H1 (cell line): ENCODE measurements around the gene DYNC1I1. TPM values are rescaled to one million over a fixed set of nuclear protein-coding genes. Genes with fewer than 3 reads are reported as not detected.

Experiments used
- BACH1 ChIP-seq: IDR thresholded peaks from 2 replicates; pipeline ENCODE4 v1.6.1; 2012; ENCODE audit warnings: low read length, improper control_type of control experiment
- CEBPB ChIP-seq: IDR thresholded peaks from 2 replicates; pipeline ENCODE4 v1.6.1; 2012; ENCODE audit warnings: low read depth, low read length
- HDAC6 ChIP-seq: IDR thresholded peaks from one replicate; pipeline ENCODE4 v1.7.1; 2012; ENCODE audit warnings: low read depth, mild to moderate bottlenecking, inconsistent platforms, low read length, moderate library complexity
- RNF2 ChIP-seq: fragments of 200-900, 300-1000 bp; sonication (generic); IDR thresholded peaks from 2 replicates; pipeline ENCODE4 v1.7.1; 2016; ENCODE audit warnings: borderline replicate concordance, low read depth, mild to moderate bottlenecking, antibody characterized with exemption, low read length; ENCODE audit not compliant: poor library complexity, severe bottlenecking; ENCODE audit errors: missing control alignments
- polyA plus RNA-seq, 7 experiments: library from polyadenylated mRNA; depleted of rRNA in 3 of 7; stranded (reverse) in 5 of 7; unstranded in 2 of 7; fragments of >200 nt in 5 of 7; fragments of 200-250 nt in 2 of 7; gene quantifications; 1 replicate in 5 of 7; 2 replicates in 1 of 7; 4 replicates in 1 of 7; pipeline versions ENCODE4 v1.2.1 to v1.2.3, GENCODE V29; 2011 to 2013; ENCODE audit warnings: missing spikeins in 2 of 7, mixed read lengths in 2 of 7
- total RNA-seq: library from RNA; stranded (reverse); fragmentation: NEBNext Ultra II Directional; extraction: Animal tissue kit (Norgen Biotek cat#: 25700); gene quantifications from 2 replicates; pipeline ENCODE4 v1.2.1, GENCODE V29; 2021
- TF ChIP-seq, protein P1 (sequence below): IDR thresholded peaks from 2 replicates; pipeline ENCODE4 v1.6.1; 2012; ENCODE audit warnings: low read length, inconsistent platforms

DYNC1I1 gene
- total and polyA plus RNA-seq, 2 of the 8 experiments (the other 6 are each of a cell fraction or from before 2014, with no cell fraction given): 0.45 to 0.58 TPM

- no peak for TF ChIP-seq RNF2
- TF ChIP-seq, protein P1, sequence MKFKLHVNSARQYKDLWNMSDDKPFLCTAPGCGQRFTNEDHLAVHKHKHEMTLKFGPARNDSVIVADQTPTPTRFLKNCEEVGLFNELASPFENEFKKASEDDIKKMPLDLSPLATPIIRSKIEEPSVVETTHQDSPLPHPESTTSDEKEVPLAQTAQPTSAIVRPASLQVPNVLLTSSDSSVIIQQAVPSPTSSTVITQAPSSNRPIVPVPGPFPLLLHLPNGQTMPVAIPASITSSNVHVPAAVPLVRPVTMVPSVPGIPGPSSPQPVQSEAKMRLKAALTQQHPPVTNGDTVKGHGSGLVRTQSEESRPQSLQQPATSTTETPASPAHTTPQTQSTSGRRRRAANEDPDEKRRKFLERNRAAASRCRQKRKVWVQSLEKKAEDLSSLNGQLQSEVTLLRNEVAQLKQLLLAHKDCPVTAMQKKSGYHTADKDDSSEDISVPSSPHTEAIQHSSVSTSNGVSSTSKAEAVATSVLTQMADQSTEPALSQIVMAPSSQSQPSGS: no peak
- TF ChIP-seq HDAC6: no peak
- TF ChIP-seq BACH1: no peak
- no peak for TF ChIP-seq CEBPB
Observed at GRCh38 chr7:96055717-96056116, 283.4 kb downstream of the DYNC1I1 start (continued).
